H1 (cell line): Measurements from ENCODE around the gene EPHA10. TPM values are rescaled to one million over a fixed set of nuclear protein-coding genes. Genes with fewer than 3 reads are reported as not detected.

Experiments
- CTCF ChIA-PET: fragments of 300-600 bp; sonication (Branson Sonifier 250); formaldehyde crosslinking; loops from one replicate; lab custom pipeline; 2021; ENCODE audit not compliant: partially characterized antibody; lab: Charles Lee
- POLR2A ChIA-PET: fragments of 300-600 bp; sonication (Branson Sonifier 250); formaldehyde crosslinking; loops from one replicate; lab custom pipeline; 2021; ENCODE audit warnings: inconsistent platforms; ENCODE audit not compliant: partially characterized antibody; lab: Charles Lee
- DNase-seq, 2 experiments: peaks; one replicate each; pipeline versions ENCODE4 v3.0.0 to v3.0.0-alpha.2; 2010 to 2022; ENCODE audit warnings: low spot score in 2 of 2, low read depth in 1 of 2, mixed read lengths in 1 of 2
- FAIRE-seq: peaks from 2 replicates; lab custom pipeline; 2011; peaks lifted over from hg19 to GRCh38; lab: Jason Lieb, UNC
- H2AFZ ChIP-seq: 2 replicates; pipeline ENCODE4 v1.8.1; 2012; ENCODE audit warnings: low read length, inconsistent platforms
- H2AK5ac ChIP-seq: 2 replicates; pipeline ENCODE4 v1.6.1; 2013; ENCODE audit warnings: low read depth, low read length
- H2BK120ac ChIP-seq: replicated peaks from 2 replicates; pipeline ENCODE3; 2013; ENCODE audit warnings: low read depth, low read length, inconsistent platforms
- H2BK12ac ChIP-seq: 2 replicates; pipeline ENCODE4 v1.6.1; 2013; ENCODE audit warnings: low read depth, low read length
- H2BK15ac ChIP-seq: 2 replicates; pipeline ENCODE4 v1.6.1; 2013; ENCODE audit warnings: low read length
- H2BK20ac ChIP-seq: 2 replicates; pipeline ENCODE4 v1.6.1; 2013; ENCODE audit warnings: low read length
- H2BK5ac ChIP-seq: 2 replicates; pipeline ENCODE4 v1.6.1; 2013; ENCODE audit warnings: low read depth, low read length
- H3K14ac ChIP-seq: 2 replicates; pipeline ENCODE4 v1.6.1; 2013; ENCODE audit warnings: inconsistent platforms; ENCODE audit not compliant: insufficient read length
- H3K18ac ChIP-seq: 2 replicates; pipeline ENCODE4 v1.6.1; 2013; ENCODE audit warnings: low read length; ENCODE audit errors: extremely low read depth
- H3K23ac ChIP-seq: 2 replicates; pipeline ENCODE4 v1.6.1; 2013; ENCODE audit warnings: inconsistent platforms; ENCODE audit not compliant: insufficient read length
- H3K23me2 ChIP-seq: 2 replicates; pipeline ENCODE4 v1.6.1; 2013; ENCODE audit warnings: low read depth, low read length
- H3K27ac ChIP-seq: 2 replicates; pipeline ENCODE4 v1.6.1; 2011; ENCODE audit warnings: low read depth, low read length, inconsistent platforms
- H3K27me3 ChIP-seq, 4 experiments: replicated peaks in 1 of 4; 1 replicate in 1 of 4; 2 replicates in 3 of 4; pipeline versions ENCODE4 v1.6.1 to v1.8.1; 2011 to 2013; ENCODE audit warnings: low read length in 3 of 4, mild to moderate bottlenecking in 3 of 4, inconsistent platforms in 2 of 4, mixed read lengths in 2 of 4, moderate library complexity in 1 of 4; ENCODE audit not compliant: control insufficient read depth in 3 of 4, insufficient read depth in 3 of 4; ENCODE audit errors: extremely low read depth in 1 of 4
- H3K36me3 ChIP-seq, 4 experiments: 2 replicates each; pipeline versions ENCODE4 v1.6.1 to v1.8.1; 2011 to 2013; ENCODE audit warnings: mild to moderate bottlenecking in 4 of 4, low read length in 3 of 4, moderate library complexity in 2 of 4, control low read depth in 1 of 4, inconsistent platforms in 1 of 4; ENCODE audit not compliant: insufficient read depth in 4 of 4, control insufficient read depth in 2 of 4
- H3K4ac ChIP-seq: replicated peaks from 2 replicates; pipeline ENCODE3; 2013; ENCODE audit warnings: low read length, low read depth, mixed read lengths, inconsistent platforms; ENCODE audit not compliant: insufficient read length
- H3K4me1 ChIP-seq, 4 experiments: replicated peaks in 1 of 4; 1 replicate in 1 of 4; 2 replicates in 3 of 4; pipeline versions ENCODE4 v1.6.1 to v1.8.1; 2011 to 2013; ENCODE audit warnings: low read length in 3 of 4, inconsistent platforms in 2 of 4, mixed read lengths in 1 of 4; ENCODE audit not compliant: insufficient read depth in 4 of 4, control insufficient read depth in 3 of 4
- H3K4me2 ChIP-seq, 2 experiments: 2 replicates each; pipeline versions ENCODE4 v1.6.1 to v1.8.1; 2011 to 2013; ENCODE audit warnings: low read depth in 2 of 2, low read length in 2 of 2, control low read depth in 1 of 2, inconsistent platforms in 1 of 2, mild to moderate bottlenecking in 1 of 2; ENCODE audit not compliant: insufficient read depth in 1 of 2
- H3K4me3 ChIP-seq, 4 experiments: fragments of 200-600, 300-600 bp in 1 of 4; sonication (generic), shearing (Covaris generic), sonication (Bioruptor Twin) in 1 of 4; 2 replicates each; pipeline versions ENCODE4 v1.5.1 to v1.8.1; 2011 to 2016; ENCODE audit warnings: low read length in 4 of 4, low read depth in 3 of 4, control low read depth in 2 of 4, inconsistent platforms in 2 of 4, mild to moderate bottlenecking in 2 of 4, mixed read lengths in 1 of 4, moderate library complexity in 1 of 4; ENCODE audit not compliant: insufficient read depth in 2 of 4; ENCODE audit errors: extremely low read depth in 1 of 4
- H3K56ac ChIP-seq: replicated peaks from 2 replicates; pipeline ENCODE3; 2013; ENCODE audit warnings: low read depth, mild to moderate bottlenecking, mixed read lengths, low read length, inconsistent platforms; ENCODE audit not compliant: insufficient read length
- H3K79me1 ChIP-seq: 2 replicates; pipeline ENCODE4 v1.6.1; 2013; ENCODE audit warnings: low read depth, low read length, control low read depth
- H3K79me2 ChIP-seq, 2 experiments: 2 replicates each; pipeline versions ENCODE4 v1.6.1 to v1.8.1; 2012 to 2013; ENCODE audit warnings: low read length in 2 of 2, mild to moderate bottlenecking in 2 of 2, inconsistent platforms in 1 of 2; ENCODE audit not compliant: insufficient read depth in 2 of 2, control insufficient read depth in 1 of 2
- H3K9ac ChIP-seq, 4 experiments: replicated peaks in 1 of 4; 1 replicate in 1 of 4; 2 replicates in 3 of 4; pipeline versions ENCODE4 v1.6.1 to v1.8.1; 2011 to 2013; ENCODE audit warnings: low read depth in 3 of 4, low read length in 3 of 4, control low read depth in 2 of 4, mild to moderate bottlenecking in 2 of 4, moderate library complexity in 2 of 4, inconsistent platforms in 1 of 4; ENCODE audit errors: extremely low read depth in 1 of 4
- H3K9me3 ChIP-seq, 2 experiments: 2 replicates each; pipeline versions ENCODE4 v1.6.1 to v1.8.1; 2012 to 2013; ENCODE audit warnings: mild to moderate bottlenecking in 2 of 2, moderate library complexity in 2 of 2, control low read depth in 1 of 2, inconsistent platforms in 1 of 2, low read depth in 1 of 2, low read length in 1 of 2, mixed read lengths in 1 of 2; ENCODE audit not compliant: insufficient read depth in 2 of 2
- H4K20me1 ChIP-seq, 2 experiments: replicated peaks in 1 of 2; 2 replicates each; pipeline versions ENCODE3 to v1.8.1; 2011 to 2013; ENCODE audit warnings: inconsistent platforms in 2 of 2, low read length in 2 of 2, mild to moderate bottlenecking in 1 of 2; ENCODE audit not compliant: insufficient read depth in 2 of 2, control insufficient read depth in 1 of 2
- H4K5ac ChIP-seq: 2 replicates; pipeline ENCODE4 v1.6.1; 2013; ENCODE audit warnings: low read length, low read depth, mixed read lengths, inconsistent platforms; ENCODE audit not compliant: insufficient read length
- H4K8ac ChIP-seq: 2 replicates; pipeline ENCODE4 v1.8.0; 2013; ENCODE audit warnings: mild to moderate bottlenecking, moderate library complexity, low read length, inconsistent platforms; ENCODE audit not compliant: insufficient read depth; ENCODE audit errors: extremely low read depth
- H4K91ac ChIP-seq: replicated peaks from 2 replicates; pipeline ENCODE3; 2013; ENCODE audit warnings: low read length, mixed read lengths, inconsistent platforms; ENCODE audit not compliant: insufficient read length
- CHD2 ChIP-seq: IDR thresholded peaks from 2 replicates; pipeline ENCODE4 v1.6.1; 2012; ENCODE audit warnings: low read length, improper control_type of control experiment
- NRF1 ChIP-seq: IDR thresholded peaks from 2 replicates; pipeline ENCODE4 v1.6.1; 2011; ENCODE audit warnings: mild to moderate bottlenecking, low read depth, low read length, improper control_type of control experiment
- PHF8 ChIP-seq: fragments of 200-600 bp; sonication (generic); conservative IDR thresholded peaks from 2 replicates; pipeline ENCODE4 v1.7.1; 2012; ENCODE audit warnings: low read depth, mild to moderate bottlenecking, inconsistent platforms, low read length, moderate library complexity
- POLR2A ChIP-seq, 2 experiments: IDR thresholded peaks; 1 replicate in 1 of 2; 2 replicates in 1 of 2; pipeline ENCODE4 v1.6.1; 2011; ENCODE audit warnings: low read depth in 2 of 2, low read length in 2 of 2, mild to moderate bottlenecking in 2 of 2; ENCODE audit errors: control extremely low read depth in 1 of 2
- POLR2AphosphoS5 ChIP-seq: IDR thresholded peaks from 2 replicates; pipeline ENCODE4 v1.6.1; 2011; ENCODE audit warnings: low read depth, low read length
- SAP30 ChIP-seq: fragments of 300-600 bp; sonication (generic); IDR thresholded peaks from 2 replicates; pipeline ENCODE4 v1.7.1; 2012; ENCODE audit warnings: low read length, moderate library complexity, mild to moderate bottlenecking, inconsistent platforms; ENCODE audit not compliant: insufficient read depth, insufficient replicate concordance
- SIRT6 ChIP-seq: IDR thresholded peaks from one replicate; pipeline ENCODE4 v1.7.1; 2012; ENCODE audit warnings: low read length, inconsistent platforms
- TAF1 ChIP-seq: IDR thresholded peaks from 2 replicates; pipeline ENCODE4 v1.6.1; 2011; ENCODE audit warnings: mild to moderate bottlenecking, low read depth, low read length
- TAF7 ChIP-seq: optimal IDR thresholded peaks from 2 replicates; pipeline ENCODE3; 2011; ENCODE audit warnings: low read depth, mild to moderate bottlenecking, inconsistent platforms, low read length, moderate library complexity, borderline replicate concordance
- ZNF274 ChIP-seq: IDR thresholded peaks from 2 replicates; pipeline ENCODE4 v1.7.0; 2012; ENCODE audit warnings: low read length, borderline replicate concordance; ENCODE audit errors: extremely low read depth
- WGBS, 2 experiments: shearing (Covaris generic) in 1 of 2; methylation state at CpG; one replicate each; pipeline versions ENCODE4 v1.1.6 to v1.1.7; 2013 to 2015; ENCODE audit warnings: low lambda C conversion rate in 2 of 2, mixed read lengths in 2 of 2, inconsistent platforms in 1 of 2, low coverage in 1 of 2, missing lambda C conversion rate in 1 of 2; ENCODE audit not compliant: insufficient replicate concordance in 2 of 2, insufficient coverage in 1 of 2, insufficient read length in 1 of 2; ENCODE audit errors: extremely low coverage in 1 of 2, missing lambda C conversion rate in 1 of 2; 5-methylcytosine and 5-hydroxymethylcytosine counted together
- polyA plus RNA-seq, 7 experiments: library from polyadenylated mRNA; depleted of rRNA in 3 of 7; stranded (reverse) in 5 of 7; unstranded in 2 of 7; fragments of >200 nt in 5 of 7; fragments of 200-250 nt in 2 of 7; gene quantifications; 1 replicate in 5 of 7; 2 replicates in 1 of 7; 4 replicates in 1 of 7; pipeline versions ENCODE4 v1.2.1 to v1.2.3, GENCODE V29; 2011 to 2013; ENCODE audit warnings: missing spikeins in 2 of 7, mixed read lengths in 2 of 7
- total RNA-seq: library from RNA; stranded (reverse); fragmentation: NEBNext Ultra II Directional; extraction: Animal tissue kit (Norgen Biotek cat#: 25700); gene quantifications from 2 replicates; pipeline ENCODE4 v1.2.1, GENCODE V29; 2021
- TF ChIP-seq, protein P1 (sequence below): IDR thresholded peaks from 2 replicates; pipeline ENCODE4 v1.6.1; 2011; ENCODE audit warnings: low read depth, mild to moderate bottlenecking, low read length; ENCODE audit not compliant: insufficient read depth
- TF ChIP-seq, protein P2 (sequence below): IDR thresholded peaks from 2 replicates; pipeline ENCODE4 v1.6.1; 2011; ENCODE audit warnings: low read length, improper control_type of control experiment

EPHA10 gene
- total and polyA plus RNA-seq, 2 of the 8 experiments (the other 6 are each of a cell fraction or from before 2014, with no cell fraction given) = 0.54 to 1.0 TPM

DNA sequence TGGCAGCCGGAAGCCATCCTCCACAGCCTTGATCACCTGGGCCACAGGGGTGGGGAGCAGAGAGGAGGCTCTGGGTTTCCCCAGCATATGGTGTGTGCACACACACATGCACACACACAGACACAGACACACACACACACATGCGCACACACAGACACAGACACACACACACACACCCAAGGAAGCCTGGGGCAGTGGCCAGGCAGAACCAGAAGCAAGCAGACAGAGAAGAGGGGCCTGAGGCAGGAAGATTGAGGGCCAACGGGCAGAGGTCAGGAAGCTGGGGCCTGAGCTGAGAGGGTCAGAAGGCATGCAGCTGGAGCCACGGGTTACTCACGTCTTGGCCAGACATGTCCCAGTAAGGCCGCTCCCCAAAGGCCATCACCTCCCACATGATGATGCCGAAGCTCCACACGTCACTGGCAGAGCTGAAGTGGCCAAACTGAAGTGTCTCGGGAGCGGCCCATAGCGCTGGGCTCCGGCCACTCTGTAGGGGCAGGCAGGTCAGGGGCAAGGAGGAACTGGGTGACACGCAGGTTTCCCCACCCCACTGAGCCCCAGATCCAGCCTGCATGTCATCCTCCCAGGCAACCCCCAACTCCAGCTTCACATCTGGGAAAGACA lies 45.2 kb downstream of the EPHA10 start:
- Histone ChIP-seq H2BK20ac (no peak overlapping the region), H2BK5ac (no peak overlapping the region), H3K4ac (no peak overlapping the region), H2AFZ (no peak overlapping the region), H3K56ac (no peak overlapping the region), H3K14ac (no peak overlapping the region), H3K9ac (no peak overlapping the region), H3K23me2 (no peaks in the 10 kb centered on the region), H3K4me3 (no peak overlapping the region), H3K27me3 (no peaks in the 10 kb centered on the region), H4K8ac (peak overlapping the region; percentile 3; the same call in 1 of the 2 replicates), H2AK5ac (no peak overlapping the region), H2BK12ac (no peak overlapping the region), H3K79me2 (no peaks in the 10 kb centered on the region), H4K20me1 (no peaks in the 10 kb centered on the region), H4K5ac (no peak overlapping the region), H3K18ac (no peak overlapping the region), H3K23ac (no peak overlapping the region), H3K36me3 (no peaks in the 10 kb centered on the region), H2BK15ac (no peak overlapping the region), H3K9me3 (no peaks in the 10 kb centered on the region), H4K91ac (no peak overlapping the region), H2BK120ac (no peak overlapping the region), H3K27ac (no peak overlapping the region), H3K4me2 (no peak overlapping the region), H3K79me1 (no peaks in the 10 kb centered on the region), H3K4me1 (peaks cover 0 to 7% (median 4%) of the 10 kb centered on the region in 4 experiments; a peak in 3 of 7 replicates)
- ChIA-PET POLR2A (interaction anchor here (1.4 to 2.8 kb wide), 3 partner anchors 10 to 12 kb away, joined by 3 to 11 read pairs (median 6); no protein-coding TSS in a partner anchor), CTCF (interaction anchor here (1.0 to 1.5 kb wide), 3 partner anchors 12 to 216 kb away, joined by 3 to 4 read pairs (median 3); partner anchors contain the start of gene EPHA10)
- FAIRE-seq (no peak), DNase-seq (no peak)
- 90% methylated on average over 13 of the region's 13 CpGs; no CpG with 5 or more reads in 1 of the 2 experiments for WGBS, 2 experiments
- TF ChIP-seq POLR2A (IDR thresholded peaks at IDR 0.05; ENCODE audit: control extremely low read depth in 1 of 2, low read depth in 2 of 2, low read length in 2 of 2) (no peak), SAP30 (no peak), NRF1 (no peak), CHD2 (no peak), TAF1 (no peak), TAF7 (no peak), POLR2AphosphoS5 (no peak), ZNF274 (no peak), PHF8 (no peak), SIRT6 (no peak)
- TF ChIP-seq, protein P1, sequence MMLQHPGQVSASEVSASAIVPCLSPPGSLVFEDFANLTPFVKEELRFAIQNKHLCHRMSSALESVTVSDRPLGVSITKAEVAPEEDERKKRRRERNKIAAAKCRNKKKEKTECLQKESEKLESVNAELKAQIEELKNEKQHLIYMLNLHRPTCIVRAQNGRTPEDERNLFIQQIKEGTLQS = no peak
- TF ChIP-seq, protein P2, sequence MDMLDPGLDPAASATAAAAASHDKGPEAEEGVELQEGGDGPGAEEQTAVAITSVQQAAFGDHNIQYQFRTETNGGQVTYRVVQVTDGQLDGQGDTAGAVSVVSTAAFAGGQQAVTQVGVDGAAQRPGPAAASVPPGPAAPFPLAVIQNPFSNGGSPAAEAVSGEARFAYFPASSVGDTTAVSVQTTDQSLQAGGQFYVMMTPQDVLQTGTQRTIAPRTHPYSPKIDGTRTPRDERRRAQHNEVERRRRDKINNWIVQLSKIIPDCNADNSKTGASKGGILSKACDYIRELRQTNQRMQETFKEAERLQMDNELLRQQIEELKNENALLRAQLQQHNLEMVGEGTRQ = no peak
